HEK293 (cell line): ENCODE results near the gene PEX11G.

ENCODE experiments used
- CTCF ChIA-PET: fragments of 350-600 bp; formaldehyde crosslinking; extraction: SDS; loops from one replicate; lab custom pipeline; 2021; ENCODE audit warnings: antibody characterized with exemption; lab: Yijun Ruan, JAX
- POLR2A ChIA-PET: fragments of 300-600 bp; formaldehyde crosslinking; extraction: SDS; loops from one replicate; lab custom pipeline; 2020; ENCODE audit warnings: antibody characterized with exemption, inconsistent platforms; lab: Yijun Ruan, JAX
- H3K27ac ChIP-seq: fragments of 200-500 bp; sonication (Bioruptor generic); 2 replicates; pipeline ENCODE4 v1.5.1; 2014; ENCODE audit warnings: low read depth, low read length, control low read depth, inconsistent platforms; ENCODE audit errors: extremely low read depth
- H3K36me3 ChIP-seq, 2 experiments: fragments of 200-500 bp in 1 of 2; sonication (Bioruptor generic) in 1 of 2; 1 replicate in 1 of 2; 2 replicates in 1 of 2; pipeline ENCODE4 v1.5.1; 2014 to 2017; ENCODE audit warnings: inconsistent platforms in 2 of 2, low read length in 2 of 2; ENCODE audit not compliant: control insufficient read depth in 2 of 2, insufficient read depth in 1 of 2
- H3K4me1 ChIP-seq: fragments of 200-500 bp; sonication (Bioruptor generic); 2 replicates; pipeline ENCODE4 v1.5.1; 2014; ENCODE audit warnings: mild to moderate bottlenecking, low read length, inconsistent platforms; ENCODE audit not compliant: control insufficient read depth, insufficient read depth
- H3K4me3 ChIP-seq: 2 replicates; pipeline ENCODE4 v1.5.1; 2011; ENCODE audit warnings: low read depth, mild to moderate bottlenecking, control low read depth, low read length, moderate library complexity
- H3K9me3 ChIP-seq: fragments of 200-500 bp; sonication (Bioruptor generic); 2 replicates; pipeline ENCODE4 v1.5.1; 2014; ENCODE audit warnings: low read depth, low read length, inconsistent platforms; ENCODE audit not compliant: control insufficient read depth, insufficient read depth
- HIC1 ChIP-seq: fragments of 450-650 bp; formaldehyde crosslinking; IDR thresholded peaks from 2 replicates; pipeline ENCODE4 v1.5.1; 2016; ENCODE audit warnings: missing biosample characterization, missing genetic modification characterization
- PATZ1 ChIP-seq: fragments of 450-650 bp; formaldehyde crosslinking; IDR thresholded peaks from 2 replicates; pipeline ENCODE4 v1.5.1; 2016; ENCODE audit warnings: missing biosample characterization, missing genetic modification characterization
- ZBTB10 ChIP-seq: fragments of 450-650 bp; formaldehyde crosslinking; IDR thresholded peaks from 2 replicates; pipeline ENCODE4 v1.5.1; 2016; ENCODE audit warnings: missing biosample characterization, missing genetic modification characterization
- ZEB2 ChIP-seq: fragments of 450-650 bp; formaldehyde crosslinking; IDR thresholded peaks from 2 replicates; pipeline ENCODE4 v1.5.1; 2016; ENCODE audit warnings: missing biosample characterization, missing genetic modification characterization
- ZFP37 ChIP-seq: fragments of 450-650 bp; formaldehyde crosslinking; IDR thresholded peaks from 2 replicates; pipeline ENCODE4 v1.5.1; 2016; ENCODE audit warnings: missing biosample characterization, missing genetic modification characterization
- ZIC2 ChIP-seq: fragments of 450-650 bp; formaldehyde crosslinking; IDR thresholded peaks from 2 replicates; pipeline ENCODE4 v1.5.1; 2016; ENCODE audit warnings: missing biosample characterization, missing genetic modification characterization
- ZNF140 ChIP-seq: fragments of 450-650 bp; formaldehyde crosslinking; IDR thresholded peaks from 2 replicates; pipeline ENCODE4 v1.5.1; 2016; ENCODE audit warnings: missing biosample characterization, missing genetic modification characterization
- ZNF16 ChIP-seq: fragments of 450-650 bp; formaldehyde crosslinking; IDR thresholded peaks from 2 replicates; pipeline ENCODE4 v1.5.1; 2016; ENCODE audit warnings: low read depth, missing biosample characterization, missing genetic modification characterization
- ZNF202 ChIP-seq: fragments of 450-650 bp; formaldehyde crosslinking; IDR thresholded peaks from 2 replicates; pipeline ENCODE4 v1.5.1; 2016; ENCODE audit warnings: missing biosample characterization, missing genetic modification characterization, borderline replicate concordance
- ZNF239 ChIP-seq: fragments of 450-650 bp; formaldehyde crosslinking; IDR thresholded peaks from 2 replicates; pipeline ENCODE4 v1.5.1; 2016; ENCODE audit warnings: missing biosample characterization, missing genetic modification characterization
- ZNF248 ChIP-seq: fragments of 450-650 bp; formaldehyde crosslinking; IDR thresholded peaks from 2 replicates; pipeline ENCODE4 v1.5.1; 2017; ENCODE audit warnings: missing biosample characterization, missing genetic modification characterization
- ZNF26 ChIP-seq: fragments of 450-650 bp; formaldehyde crosslinking; IDR thresholded peaks from 2 replicates; pipeline ENCODE4 v1.5.1; 2016; ENCODE audit warnings: missing biosample characterization, missing genetic modification characterization
- ZNF280C ChIP-seq: fragments of 450-650 bp; formaldehyde crosslinking; IDR thresholded peaks from 2 replicates; pipeline ENCODE4 v1.5.1; 2016; ENCODE audit warnings: missing biosample characterization, missing genetic modification characterization
- ZNF335 ChIP-seq: fragments of 450-650 bp; formaldehyde crosslinking; conservative IDR thresholded peaks from 2 replicates; pipeline ENCODE4 v1.5.1; 2016; ENCODE audit warnings: missing biosample characterization, missing genetic modification characterization
- ZNF549 ChIP-seq: fragments of 450-650 bp; IDR thresholded peaks from 2 replicates; pipeline ENCODE4 v1.5.1; 2018; ENCODE audit warnings: missing biosample characterization, missing genetic modification characterization, mild to moderate bottlenecking, inconsistent platforms, moderate library complexity
- ZNF626 ChIP-seq: fragments of 450-650 bp; sonication (Bioruptor Pico); formaldehyde crosslinking; IDR thresholded peaks from 2 replicates; pipeline ENCODE4 v1.5.1; 2018; ENCODE audit warnings: missing biosample characterization, missing genetic modification characterization, inconsistent platforms
- ZNF660 ChIP-seq: fragments of 450-650 bp; IDR thresholded peaks from 2 replicates; pipeline ENCODE4 v1.5.1; 2018; ENCODE audit warnings: missing biosample characterization, mild to moderate bottlenecking, missing genetic modification characterization
- ZNF747 ChIP-seq: fragments of 450-650 bp; formaldehyde crosslinking; IDR thresholded peaks from 2 replicates; pipeline ENCODE4 v1.5.1; 2016; ENCODE audit warnings: missing biosample characterization, missing genetic modification characterization
- ZNF777 ChIP-seq: fragments of 450-650 bp; formaldehyde crosslinking; IDR thresholded peaks from 2 replicates; pipeline ENCODE4 v1.5.1; 2017; ENCODE audit warnings: missing biosample characterization, missing genetic modification characterization, borderline replicate concordance
- ZNF791 ChIP-seq: fragments of 450-650 bp; formaldehyde crosslinking; IDR thresholded peaks from 2 replicates; pipeline ENCODE4 v1.5.1; 2016; ENCODE audit warnings: missing biosample characterization, missing genetic modification characterization
- ZSCAN16 ChIP-seq: fragments of 450-650 bp; formaldehyde crosslinking; IDR thresholded peaks from 2 replicates; pipeline ENCODE4 v1.5.1; 2016; ENCODE audit warnings: missing biosample characterization, missing genetic modification characterization

Gene PEX11G

GRCh38 chr19:7442423-7442822 lies 46.4 kb downstream of the PEX11G start:
- no peak for TF ChIP-seq ZNF660
- no peak for TF ChIP-seq ZSCAN16
- TF ChIP-seq ZNF626, result no peak
- no peak for TF ChIP-seq ZNF549
- no peak for TF ChIP-seq ZNF791 (tag by site-specific recombination)
- TF ChIP-seq ZNF280C (tag by site-specific recombination), result no peak
- TF ChIP-seq ZNF202 (tag by site-specific recombination), result no peak
- no peak for TF ChIP-seq ZNF777 (tag by site-specific recombination)
- no peak for TF ChIP-seq ZIC2 (tag by site-specific recombination)
- no peaks in the 10 kb centered on the region for H3K4me1 ChIP-seq
- peaks cover 22 to 58% of the 10 kb centered on the region in 2 experiments; a peak in 2 of 3 replicates for H3K36me3 ChIP-seq
- POLR2A ChIA-PET, result no interaction called here
- CTCF ChIA-PET, result interaction anchor here (0.6 kb wide), 2 partner anchors 28 to 809 kb away, joined by 3 to 4 read pairs; no protein-coding TSS in a partner anchor
- H3K4me3 ChIP-seq, result no peak overlapping the region
- H3K9me3 ChIP-seq, result no peaks in the 10 kb centered on the region
- H3K27ac ChIP-seq, result no peak overlapping the region

GRCh38 chr19:7441468-7442146 lies 47.2 kb downstream of the PEX11G start:
- H3K4me3 ChIP-seq, result no peak overlapping the region
- H3K4me1 ChIP-seq, result no peaks in the 10 kb centered on the region
- ChIA-PET POLR2A (no interaction called here), CTCF (interaction anchor here (0.6 kb wide), 2 partner anchors 29 to 808 kb away, joined by 3 to 4 read pairs; no protein-coding TSS in a partner anchor)
- no peaks in the 10 kb centered on the region for H3K9me3 ChIP-seq
- no peak overlapping the region for H3K27ac ChIP-seq
- peaks cover 15 to 52% of the 10 kb centered on the region in 2 experiments; a peak in 2 of 3 replicates for H3K36me3 ChIP-seq
- TF ChIP-seq ZNF747 (tag by site-specific recombination) (no peak), ZNF26 (tag by site-specific recombination) (no peak), ZNF239 (no peak), ZNF248 (tag by site-specific recombination) (no peak), ZNF335 (no peak), ZFP37 (tag by site-specific recombination) (no peak), HIC1 (tag by site-specific recombination) (no peak), ZNF140 (tag by site-specific recombination) (no peak), ZEB2 (tag by site-specific recombination) (no peak), PATZ1 (tag by site-specific recombination) (no peak), ZBTB10 (tag by site-specific recombination) (no peak), ZNF16 (no peak)
